Gastroesophageal sphincter (tissue), 4 donors: ENCODE measurements around the gene CDKN2AIPNL. TPM values are rescaled to one million over a fixed set of nuclear protein-coding genes. Genes with fewer than 3 reads are reported as not detected.

Experiments used
- ATAC-seq: fragments of 150-250 bp; one replicate; pipeline ENCODE4 v1.9.1; 2016; ENCODE audit warnings: mild to moderate bottlenecking, moderate library complexity
- H3K27ac ChIP-seq, 4 donors: fragments of 200-600 bp; sonication (generic) in 3 of 4; 1 replicate in 3 of 4; 2 replicates in 1 of 4; pipeline ENCODE4 v1.5.1; 2016 to 2019
- H3K27me3 ChIP-seq: fragments of 200-600 bp; sonication (generic); one replicate; pipeline ENCODE4 v1.5.1; 2019
- H3K36me3 ChIP-seq, 2 donors: fragments of 200-600 bp; sonication (generic); one replicate each; pipeline ENCODE4 v1.5.1; 2019; ENCODE audit warnings: control low read depth in 1 of 2
- H3K4me1 ChIP-seq, 3 donors: fragments of 200-600 bp; sonication (generic); 1 replicate in 2 of 3; 2 replicates in 1 of 3; pipeline ENCODE4 v1.5.1; 2016 to 2019; ENCODE audit warnings: control low read depth in 2 of 3
- H3K4me3 ChIP-seq, 2 donors: fragments of 200-600 bp; sonication (generic); one replicate each; pipeline ENCODE4 v1.5.1; 2019; ENCODE audit warnings: mild to moderate bottlenecking in 1 of 2, moderate library complexity in 1 of 2
- H3K9me3 ChIP-seq, 3 donors: fragments of 200-600 bp; sonication (generic); one replicate each; pipeline ENCODE4 v1.5.1; 2017 to 2019; ENCODE audit warnings: control low read depth in 2 of 3
- EP300 ChIP-seq: sonication (generic); formaldehyde crosslinking; IDR thresholded peaks from one replicate; pipeline ENCODE4 v1.6.1; 2017; ENCODE audit warnings: antibody characterized with exemption, mild to moderate bottlenecking
- POLR2A ChIP-seq, 2 donors: fragments of 450-650 bp; IDR thresholded peaks; one replicate each; pipeline ENCODE4 v1.6.1; 2017; ENCODE audit warnings: antibody characterized with exemption in 2 of 2, mild to moderate bottlenecking in 2 of 2, moderate library complexity in 1 of 2
- POLR2AphosphoS5 ChIP-seq: sonication (generic); formaldehyde crosslinking; IDR thresholded peaks from one replicate; pipeline ENCODE4 v1.6.1; 2017; ENCODE audit warnings: antibody characterized with exemption
- WGBS, 2 donors: methylation state at CpG; one replicate each; pipeline ENCODE4 v1.1.5; 2018; ENCODE audit warnings: low coverage in 1 of 2; 5-methylcytosine and 5-hydroxymethylcytosine counted together
- total RNA-seq, 4 donors: library from RNA; depleted of rRNA; stranded (reverse); fragments of >200 nt; gene quantifications; one replicate each; pipeline ENCODE4 v1.1.0, GENCODE V29; 2016
- TF ChIP-seq, protein P1 (sequence below), 4 experiments: fragments of 200-600 bp in 2 of 4; fragments of 450-650 bp in 2 of 4; sonication (generic) in 1 of 4; IDR thresholded peaks; one replicate each; pipeline ENCODE4 v1.5.1; 2017 to 2019; ENCODE audit warnings: antibody characterized with exemption in 4 of 4, mild to moderate bottlenecking in 2 of 4, moderate library complexity in 2 of 4

The CDKN2AIPNL gene
- total RNA-seq, 4 donors from 2014 or later: 15.1 to 25.7 (median 21.0) TPM

DNA sequence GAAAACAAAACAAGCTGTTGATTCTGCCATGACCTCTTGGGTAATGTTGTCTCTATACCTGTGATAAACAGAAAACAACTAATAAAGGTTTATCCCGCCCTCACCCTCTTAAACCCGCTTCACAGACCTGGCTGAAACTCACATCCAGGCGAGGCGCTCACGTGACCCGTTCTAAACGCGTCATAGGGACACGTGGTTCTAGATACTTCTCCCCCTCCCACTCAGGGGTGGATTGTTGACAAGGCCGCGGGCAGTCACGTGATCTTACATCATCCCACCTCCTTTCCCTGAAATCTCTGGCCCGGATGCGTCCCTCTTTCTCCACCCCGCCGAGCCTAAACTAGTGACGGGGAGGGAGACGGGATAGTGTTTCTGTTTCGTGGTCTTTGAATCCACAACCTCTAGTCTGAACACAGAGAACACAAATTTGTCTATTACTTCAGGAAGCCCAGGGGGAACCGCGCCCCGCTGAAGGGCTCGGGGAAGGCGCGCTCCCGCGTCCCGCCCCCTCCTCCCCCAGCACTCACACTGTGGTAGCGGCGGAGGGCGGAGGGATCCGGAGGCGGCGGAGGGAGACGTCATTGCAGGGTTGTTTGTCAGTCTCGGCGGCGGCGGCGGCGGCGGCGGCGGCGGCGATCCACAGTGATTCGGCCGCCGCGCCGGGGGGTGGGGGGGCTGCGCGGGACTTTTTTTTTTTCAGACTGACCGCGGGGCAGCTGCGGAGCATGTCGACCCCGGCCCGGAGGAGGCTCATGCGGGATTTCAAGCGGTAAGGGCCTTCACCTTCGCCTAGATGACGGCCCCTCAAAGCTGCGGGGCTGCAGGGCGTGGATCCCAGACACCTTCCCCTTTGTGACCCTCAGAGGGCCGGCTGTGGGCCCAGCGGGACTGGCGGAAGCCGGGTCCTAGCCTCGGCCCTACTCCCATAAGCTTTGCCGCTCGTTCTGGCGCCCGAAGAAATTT lies 40.5 kb downstream of the CDKN2AIPNL start, which contains the start of gene UBE2B:
UBE2B (plus strand) TSS at position 699 of the 963 bp plus-strand sequence; CDS start at position 726, 27 bp downstream.
- WGBS, 2 donors: 0% methylated on average over 4 to 10 of the region's 74 CpGs
- Histone ChIP-seq H3K36me3 (peaks cover 0 to 12% of the 10 kb centered on the region in 2 donors), H3K27me3 (no peaks in the 10 kb centered on the region), H3K27ac (peak within 1 kb of the TSS; percentile 92 to 99 (median 96)), H3K4me1 (peaks cover 7 to 64% (median 12%) of the 10 kb centered on the region in 3 donors), H3K4me3 (peak within 1 kb of the TSS; percentile 76 to 80), H3K9me3 (no peaks in the 10 kb centered on the region)
- TF ChIP-seq, protein P1, sequence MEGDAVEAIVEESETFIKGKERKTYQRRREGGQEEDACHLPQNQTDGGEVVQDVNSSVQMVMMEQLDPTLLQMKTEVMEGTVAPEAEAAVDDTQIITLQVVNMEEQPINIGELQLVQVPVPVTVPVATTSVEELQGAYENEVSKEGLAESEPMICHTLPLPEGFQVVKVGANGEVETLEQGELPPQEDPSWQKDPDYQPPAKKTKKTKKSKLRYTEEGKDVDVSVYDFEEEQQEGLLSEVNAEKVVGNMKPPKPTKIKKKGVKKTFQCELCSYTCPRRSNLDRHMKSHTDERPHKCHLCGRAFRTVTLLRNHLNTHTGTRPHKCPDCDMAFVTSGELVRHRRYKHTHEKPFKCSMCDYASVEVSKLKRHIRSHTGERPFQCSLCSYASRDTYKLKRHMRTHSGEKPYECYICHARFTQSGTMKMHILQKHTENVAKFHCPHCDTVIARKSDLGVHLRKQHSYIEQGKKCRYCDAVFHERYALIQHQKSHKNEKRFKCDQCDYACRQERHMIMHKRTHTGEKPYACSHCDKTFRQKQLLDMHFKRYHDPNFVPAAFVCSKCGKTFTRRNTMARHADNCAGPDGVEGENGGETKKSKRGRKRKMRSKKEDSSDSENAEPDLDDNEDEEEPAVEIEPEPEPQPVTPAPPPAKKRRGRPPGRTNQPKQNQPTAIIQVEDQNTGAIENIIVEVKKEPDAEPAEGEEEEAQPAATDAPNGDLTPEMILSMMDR (IDR thresholded peaks at IDR 0.05): peak in 1 of 4 experiments; percentile 7
- TF ChIP-seq POLR2AphosphoS5 (peak; percentile 96), POLR2A (IDR thresholded peaks at IDR 0.05) (peak; percentile 43 to 50), EP300 (no peak)
- ATAC-seq: peak; percentile 97

- 20 to 32% methylated on average over 5 of the region's 5 CpGs for WGBS, 2 donors
- ATAC-seq: peak; percentile 13
- no peaks in the 10 kb centered on the region for H3K9me3 ChIP-seq
- H3K4me3 ChIP-seq: peak overlapping the region; percentile 76 to 80
- H3K27ac ChIP-seq: peak overlapping the region; percentile 92 to 99 (median 96)
- peaks cover 0 to 8% of the 10 kb centered on the region in 2 donors for H3K36me3 ChIP-seq
- H3K4me1 ChIP-seq: peaks cover 7 to 64% (median 12%) of the 10 kb centered on the region in 3 donors
- no peaks in the 10 kb centered on the region for H3K27me3 ChIP-seq
- TF ChIP-seq POLR2A (IDR thresholded peaks at IDR 0.05) (no peak), POLR2AphosphoS5 (no peak), EP300 (no peak)
- TF ChIP-seq, protein P1 (IDR thresholded peaks at IDR 0.05): no peak
Observed at GRCh38 chr5:134370311-134370870, 41.3 kb downstream of the CDKN2AIPNL start.

- no peak overlapping the region for H3K27ac ChIP-seq
- 80 to 100% methylated on average over 1 of the region's 1 CpG for WGBS, 2 donors
- H3K27me3 ChIP-seq: no peaks in the 10 kb centered on the region
- H3K36me3 ChIP-seq: no peaks in the 10 kb centered on the region
- H3K9me3 ChIP-seq: no peaks in the 10 kb centered on the region
- ATAC-seq: no peak
- TF ChIP-seq EP300: no peak
- no peak for TF ChIP-seq POLR2AphosphoS5
- TF ChIP-seq, protein P1 (IDR thresholded peaks at IDR 0.05): no peak
- TF ChIP-seq POLR2A (IDR thresholded peaks at IDR 0.05): no peak
- H3K4me3 ChIP-seq: no peak overlapping the region
- H3K4me1 ChIP-seq: peaks cover 0 to 34% (median 6%) of the 10 kb centered on the region in 3 donors
Observed at GRCh38 chr5:134365604-134366003, 46.1 kb downstream of the CDKN2AIPNL start.

DNA sequence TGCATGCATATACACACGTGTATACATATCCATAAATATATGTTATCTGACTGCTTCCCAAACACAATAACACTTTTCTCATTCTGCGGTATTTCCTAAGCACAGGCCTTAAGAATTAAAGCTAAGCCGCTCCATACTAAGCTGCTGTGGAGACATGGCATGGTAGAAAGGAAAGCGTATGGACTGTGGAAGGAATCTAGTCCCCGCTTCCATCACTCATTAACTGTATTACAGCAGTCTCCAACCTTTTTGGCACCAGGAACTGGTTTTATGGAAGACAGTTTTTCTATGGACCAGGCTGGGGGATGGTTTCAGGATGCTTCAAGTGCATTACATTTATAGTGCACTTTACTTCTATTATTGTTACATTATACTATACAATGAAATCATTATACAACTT lies 56.0 kb downstream of the CDKN2AIPNL start:
- no peaks in the 10 kb centered on the region for H3K4me1 ChIP-seq
- H3K27me3 ChIP-seq: no peaks in the 10 kb centered on the region
- ATAC-seq: no peak
- no peak overlapping the region for H3K27ac ChIP-seq
- H3K36me3 ChIP-seq: no peaks in the 10 kb centered on the region
- H3K9me3 ChIP-seq: no peaks in the 10 kb centered on the region
- TF ChIP-seq POLR2A (IDR thresholded peaks at IDR 0.05): no peak
- no peak for TF ChIP-seq EP300
- TF ChIP-seq, protein P1 (IDR thresholded peaks at IDR 0.05): no peak
- no peak for TF ChIP-seq POLR2AphosphoS5
- WGBS, 2 donors: 89 to 92% methylated on average over 5 of the region's 5 CpGs
- H3K4me3 ChIP-seq: no peak overlapping the region

Other genes with a start within 250 kb of the CDKN2AIPNL start
- gene SKP1, start 234.9 kb downstream of the CDKN2AIPNL start, total RNA-seq: 100 to 1,000 TPM; 313 to 463 (median 399) TPM
- gene PPP2CA, start 185.8 kb downstream of the CDKN2AIPNL start, total RNA-seq: 100 to 1,000 TPM; 116 to 212 (median 129) TPM
- gene CDKL3, start 44.7 kb downstream of the CDKN2AIPNL start, total RNA-seq: 1 to 10 TPM in 3 of 4 donors, under 1 TPM in 1; 0.57 to 7.2 (median 5.2) TPM
- gene UBE2B, start 40.3 kb downstream of the CDKN2AIPNL start, total RNA-seq: 10 to 100 TPM; 36.6 to 53.9 (median 44.5) TPM
- gene JADE2, start 113.8 kb upstream of the CDKN2AIPNL start, total RNA-seq: 100 to 1,000 TPM in 2 of 4 donors, 10 to 100 TPM in 2; 46.0 to 113 (median 89.2) TPM
- 10 to 100 TPM; 40.1 to 45.0 (median 41.8) TPM for gene SAR1B, start 220.9 kb upstream of the CDKN2AIPNL start, total RNA-seq
- 10 to 100 TPM; 13.0 to 18.3 (median 14.7) TPM for gene SEC24A, start 236.9 kb upstream of the CDKN2AIPNL start, total RNA-seq